SW480 (cell line): ENCODE measurements around the gene SRP14.
"Not testable (repeated sequence)": the region's sequence is repeated elsewhere in the genome, so short reads cannot be mapped to it uniquely, and the experiment has no call there.

Experiments used
- DNase-seq: peaks from one replicate; pipeline ENCODE4 v3.0.0-alpha.2; 2016; ENCODE audit warnings: low spot score

SRP14 gene

GRCh38 chr15:40029979-40030893 is 8.7 kb downstream of the SRP14 start:
- no peak for DNase-seq

GRCh38 chr15:40028853-40029252 is 10.1 kb downstream of the SRP14 start:
- no peak for DNase-seq

GRCh38 chr15:40028193-40028592 is 10.8 kb downstream of the SRP14 start:
- DNase-seq = no peak

- no peak for DNase-seq
Observed at GRCh38 chr15:40016224-40016865, 22.6 kb downstream of the SRP14 start.

- no peak for DNase-seq
Observed at GRCh38 chr15:40014390-40014789, 24.6 kb downstream of the SRP14 start.

GRCh38 chr15:40013372-40013771 is 25.6 kb downstream of the SRP14 start:
- not testable (repeated sequence) for DNase-seq

GRCh38 chr15:40011303-40011702 is 27.7 kb downstream of the SRP14 start:
- DNase-seq = no peak

GRCh38 chr15:40010686-40011085 is 28.3 kb downstream of the SRP14 start:
- DNase-seq = no peak

- no peak for DNase-seq
Observed at GRCh38 chr15:40008061-40008765, 30.8 kb downstream of the SRP14 start.

GRCh38 chr15:40006646-40007045 is 32.3 kb downstream of the SRP14 start:
- DNase-seq = no peak

GRCh38 chr15:40006003-40006402 is 33.0 kb downstream of the SRP14 start:
- no peak for DNase-seq

GRCh38 chr15:40003116-40003916 is 35.7 kb downstream of the SRP14 start:
- DNase-seq = no peak

GRCh38 chr15:40002295-40002694 is 36.7 kb downstream of the SRP14 start:
- DNase-seq = peak; percentile 76

- no peak for DNase-seq
Observed at GRCh38 chr15:39999538-40000200, 39.3 kb downstream of the SRP14 start.

GRCh38 chr15:39998511-39999077 is 40.4 kb downstream of the SRP14 start:
- DNase-seq = no peak

GRCh38 chr15:39997639-39998038 is 41.3 kb downstream of the SRP14 start:
- no peak for DNase-seq

GRCh38 chr15:39997031-39997430 is 42.0 kb downstream of the SRP14 start:
- DNase-seq = no peak

GRCh38 chr15:39996228-39996627 is 42.8 kb downstream of the SRP14 start:
- DNase-seq = not testable (repeated sequence)

- DNase-seq = not testable (repeated sequence)
Observed at GRCh38 chr15:39992953-39993352, 46.0 kb downstream of the SRP14 start.

GRCh38 chr15:39990706-39991105 is 48.3 kb downstream of the SRP14 start:
- DNase-seq = no peak

GRCh38 chr15:39987821-39988220 is 51.2 kb downstream of the SRP14 start:
- DNase-seq = no peak
